ENCODE data around the gene ATP1A2. TPM values are rescaled to one million over a fixed set of nuclear protein-coding genes. Genes with fewer than 3 reads are reported as not detected.

ATP1A2 gene
- total RNA-seq, 1 experiment from 2014 or later, result 0.15 TPM

GRCh38 chr1:160162931-160163330, 47.4 kb downstream of the ATP1A2 start:
- intact Hi-C loops (cut with micrococcal nuclease; ENCODE audit: unreplicated experiment), result no loop called here
- no peaks in the 10 kb centered on the region for H3K4me1 ChIP-seq (ENCODE audit: control insufficient read depth, insufficient read depth, low read length)
- ChIA-PET POLR2A (no interaction called here), CTCF (no interaction called here)
- H3K36me3 ChIP-seq (ENCODE audit: control insufficient read depth, insufficient read depth, low read length), result no peaks in the 10 kb centered on the region
- TF ChIP-seq REST (IDR thresholded peaks at IDR 0.05; ENCODE audit: insufficient read depth in 1 of 2, low read depth in 2 of 2, low read length in 1 of 2), result no peak
- no peak for TF ChIP-seq SIN3A (IDR thresholded peaks at IDR 0.05; ENCODE audit: borderline replicate concordance, insufficient read depth, low read depth, low read length)
- TF ChIP-seq CTCF (IDR thresholded peaks at IDR 0.05), result no peak
- TF ChIP-seq TCF7L2 (IDR thresholded peaks at IDR 0.05; ENCODE audit: low read depth, low read length), result no peak
- no peak for TF ChIP-seq POLR2AphosphoS5 (IDR thresholded peaks at IDR 0.05; ENCODE audit: low read depth, low read length)
- H3K9me3 ChIP-seq (ENCODE audit: control insufficient read depth, insufficient read depth, low read depth, low read length), result no peaks in the 10 kb centered on the region
- ATAC-seq (no peak), DNase-seq (ENCODE audit: low read depth, low spot score) (no peak)
- H3K4me3 ChIP-seq (ENCODE audit: low read depth in 2 of 2, low read length in 2 of 2), result no peak overlapping the region
- H3K27me3 ChIP-seq (ENCODE audit: control insufficient read depth, insufficient read depth, low read length), result peaks cover 15% of the 10 kb centered on the region
- in situ Hi-C loops (cut with HindIII; ENCODE audit: low pct_unique_long_range_greater_than_20kb, low sequenced_read_pairs), result no loop called here
- no TSS peak for BruUV-seq (replicated peaks)
- no peak overlapping the region for H3K27ac ChIP-seq (ENCODE audit: low read length)

- intact Hi-C loops (cut with micrococcal nuclease; ENCODE audit: unreplicated experiment) (no loop called here), in situ Hi-C loops (cut with HindIII; ENCODE audit: low pct_unique_long_range_greater_than_20kb, low sequenced_read_pairs) (no loop called here)
- ChIA-PET CTCF (no interaction called here), POLR2A (no interaction called here)
- no peaks in the 10 kb centered on the region for H3K4me1 ChIP-seq (ENCODE audit: control insufficient read depth, insufficient read depth, low read length)
- H3K9me3 ChIP-seq (ENCODE audit: control insufficient read depth, insufficient read depth, low read depth, low read length), result no peaks in the 10 kb centered on the region
- H3K36me3 ChIP-seq (ENCODE audit: control insufficient read depth, insufficient read depth, low read length), result no peaks in the 10 kb centered on the region
- TF ChIP-seq CTCF (IDR thresholded peaks at IDR 0.05), result no peak
- no peak for TF ChIP-seq POLR2AphosphoS5 (IDR thresholded peaks at IDR 0.05; ENCODE audit: low read depth, low read length)
- TF ChIP-seq SIN3A (IDR thresholded peaks at IDR 0.05; ENCODE audit: borderline replicate concordance, insufficient read depth, low read depth, low read length), result no peak
- TF ChIP-seq REST (IDR thresholded peaks at IDR 0.05; ENCODE audit: insufficient read depth in 1 of 2, low read depth in 2 of 2, low read length in 1 of 2), result no peak
- TF ChIP-seq TCF7L2 (IDR thresholded peaks at IDR 0.05; ENCODE audit: low read depth, low read length), result no peak
- no TSS peak for BruUV-seq (replicated peaks)
- ATAC-seq (no peak), DNase-seq (ENCODE audit: low read depth, low spot score) (no peak)
- H3K27me3 ChIP-seq (ENCODE audit: control insufficient read depth, insufficient read depth, low read length), result peaks cover 15% of the 10 kb centered on the region
- no peak overlapping the region for H3K4me3 ChIP-seq (ENCODE audit: low read depth in 2 of 2, low read length in 2 of 2)
- no peak overlapping the region for H3K27ac ChIP-seq (ENCODE audit: low read length)
Measured at GRCh38 chr1:160163615-160164014, 48.1 kb downstream of the ATP1A2 start.

Data from Panc1 (cell line).